ENCODE measurements around the gene TRIM68. TPM values are rescaled to one million over a fixed set of nuclear protein-coding genes. Genes with fewer than 3 reads are reported as not detected.

Gene TRIM68
- polyA plus RNA-seq, 4 donors, result 19.7 to 25.3 (median 22.9) TPM

DNA sequence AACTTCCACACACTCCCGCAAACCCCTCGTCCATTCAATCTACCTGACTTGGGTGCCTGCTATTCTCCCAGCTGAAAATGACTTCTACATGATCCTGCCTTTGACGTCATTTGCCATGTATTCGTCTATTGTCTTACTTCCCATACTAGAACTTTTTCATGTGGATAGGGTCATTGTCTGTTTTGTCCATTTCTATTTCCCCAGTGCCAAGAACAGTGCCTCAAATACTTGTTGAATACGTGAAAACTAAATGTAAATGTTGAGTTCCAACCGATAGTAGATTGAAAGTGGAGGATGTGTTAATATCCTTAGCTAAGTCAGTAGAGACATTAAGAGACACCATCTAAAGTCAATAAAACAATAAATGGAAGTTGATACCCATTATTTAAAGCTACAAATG lies 935 bp downstream of the TRIM68 start:
- peak in 1 of 4 donors; percentile 2 for DNase-seq (ENCODE audit: low read depth in 4 of 4, low spot score in 2 of 4)

DNA sequence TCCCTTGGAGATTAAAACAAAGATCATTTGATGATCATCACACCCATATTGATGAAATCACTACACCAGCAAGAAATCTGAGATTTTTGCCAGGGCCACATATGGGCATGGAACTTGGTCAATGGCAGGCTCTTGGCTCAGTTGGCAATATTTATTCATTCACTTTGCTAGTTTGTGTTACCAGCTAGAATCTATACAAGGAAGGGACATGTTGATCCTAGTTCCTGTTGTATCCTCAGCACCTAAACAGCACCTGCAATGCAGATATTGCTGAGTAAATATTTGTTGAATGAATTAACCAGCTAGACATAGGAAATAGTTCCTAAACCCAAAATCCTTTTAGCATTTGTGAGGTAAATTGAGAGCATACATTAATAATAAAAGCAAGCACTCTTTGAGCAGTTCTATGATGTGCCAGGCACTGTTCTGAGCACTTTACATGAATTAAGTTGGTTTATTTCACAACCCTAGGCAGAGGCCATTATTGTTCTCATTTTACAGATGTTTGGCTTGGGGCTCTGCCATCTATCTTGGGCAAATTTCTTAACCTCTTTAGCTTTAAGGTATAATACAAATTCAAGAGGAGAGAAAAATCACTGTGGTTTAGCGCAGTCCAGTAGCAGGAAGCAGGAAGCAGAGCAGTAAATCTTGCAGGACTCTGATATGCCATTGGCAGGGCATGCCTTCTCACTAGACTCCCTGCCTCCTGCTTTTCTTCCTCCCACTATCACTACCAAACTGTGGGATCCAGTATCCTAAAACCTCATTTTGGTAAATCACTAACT lies 1.6 kb downstream of the TRIM68 start:
- DNase-seq (ENCODE audit: low read depth in 4 of 4, low spot score in 2 of 4), result peak in 1 of 4 donors; percentile 9

DNA sequence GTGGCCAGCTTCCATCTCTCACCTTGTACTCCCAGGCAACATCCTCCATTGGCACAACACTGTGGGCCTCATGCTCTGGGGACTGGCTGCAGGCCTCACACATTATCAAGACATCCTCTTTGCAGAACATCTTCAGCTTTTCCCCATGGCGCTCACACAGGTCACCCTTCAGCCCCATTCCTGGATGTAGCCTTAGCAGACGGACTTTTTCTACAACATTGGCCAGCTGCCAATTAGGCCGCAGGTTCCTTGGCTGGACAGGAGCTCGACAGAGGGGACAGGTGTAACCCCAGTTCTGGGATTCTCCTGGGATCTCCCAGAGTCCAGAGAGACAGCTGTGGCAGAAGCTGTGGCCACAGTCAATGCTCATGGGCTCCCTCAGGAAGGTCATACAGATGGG lies 3.0 kb downstream of the TRIM68 start:
- no peak for DNase-seq (ENCODE audit: low read depth in 4 of 4, low spot score in 2 of 4)

DNA sequence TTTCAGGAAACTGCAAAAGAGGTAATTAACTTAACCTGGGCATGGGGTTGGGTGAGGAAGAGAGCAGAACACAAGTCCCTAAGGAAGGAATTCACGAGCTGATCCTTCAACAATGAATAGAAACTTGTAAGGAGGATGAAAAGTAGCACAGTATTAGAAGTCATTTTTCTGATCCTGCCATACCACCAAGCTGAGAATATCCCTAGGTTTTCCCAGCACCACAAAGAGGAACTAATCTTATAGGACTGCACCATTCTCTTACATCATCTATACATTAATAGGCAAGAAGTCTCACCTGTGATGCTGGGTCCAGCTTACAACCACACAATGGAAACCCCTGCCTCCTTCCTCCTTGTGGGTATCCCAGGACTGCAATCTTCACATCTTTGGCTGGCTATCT lies 14.3 kb downstream of the TRIM68 start, which contains the start of gene OR52I1:
Gene OR52I1 (plus strand): TSS at position 301 of the 400 bp plus-strand sequence. CDS start 0 bp downstream, at position 301.
- no peak for DNase-seq (ENCODE audit: low read depth in 4 of 4, low spot score in 2 of 4)

DNA sequence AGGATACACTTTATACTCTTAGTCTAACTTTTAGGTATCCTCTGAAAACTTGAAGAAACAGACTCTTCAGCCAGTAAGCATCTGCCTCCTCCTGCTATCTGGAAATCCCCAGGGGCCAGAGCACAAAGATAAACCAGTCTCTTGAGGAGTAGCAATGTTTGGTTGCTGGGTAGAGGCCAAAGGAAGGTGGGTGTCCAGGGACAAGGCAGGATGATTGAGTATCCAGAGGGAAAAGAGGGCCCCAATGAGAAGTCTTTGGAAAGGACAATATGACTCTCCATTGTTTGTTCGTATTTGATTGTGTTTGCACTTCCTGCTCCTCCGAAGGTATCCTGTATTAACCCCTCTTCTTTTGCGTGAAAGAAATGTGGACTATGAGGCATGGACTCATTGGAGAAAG lies 19.0 kb downstream of the TRIM68 start:
- DNase-seq (ENCODE audit: low read depth in 4 of 4, low spot score in 2 of 4), result no peak

DNA sequence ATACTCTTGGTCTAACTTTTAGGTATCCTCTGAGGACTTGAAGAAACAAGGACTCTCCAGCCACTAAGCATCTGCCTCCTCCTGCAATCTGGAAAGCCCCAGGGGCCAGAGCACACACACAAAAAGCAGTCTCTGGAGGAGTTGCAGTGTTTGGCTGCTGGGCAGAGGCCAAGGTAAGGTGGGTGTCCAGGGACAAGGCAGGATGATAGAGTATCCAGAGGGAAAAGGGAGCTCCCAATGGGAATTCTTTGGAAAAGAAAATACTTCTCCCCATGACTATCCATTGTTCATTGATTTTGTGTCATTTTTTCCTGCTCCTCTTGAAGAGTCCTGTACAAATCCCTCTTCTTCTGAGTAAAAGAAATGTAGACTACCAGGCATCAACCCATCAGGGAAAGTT lies 26.6 kb downstream of the TRIM68 start, which contains the start of gene OR52I2:
Gene OR52I2 (plus strand): TSS at position 301 of the 400 bp plus-strand sequence.
- DNase-seq (ENCODE audit: low read depth in 4 of 4, low spot score in 2 of 4), result no peak

DNA sequence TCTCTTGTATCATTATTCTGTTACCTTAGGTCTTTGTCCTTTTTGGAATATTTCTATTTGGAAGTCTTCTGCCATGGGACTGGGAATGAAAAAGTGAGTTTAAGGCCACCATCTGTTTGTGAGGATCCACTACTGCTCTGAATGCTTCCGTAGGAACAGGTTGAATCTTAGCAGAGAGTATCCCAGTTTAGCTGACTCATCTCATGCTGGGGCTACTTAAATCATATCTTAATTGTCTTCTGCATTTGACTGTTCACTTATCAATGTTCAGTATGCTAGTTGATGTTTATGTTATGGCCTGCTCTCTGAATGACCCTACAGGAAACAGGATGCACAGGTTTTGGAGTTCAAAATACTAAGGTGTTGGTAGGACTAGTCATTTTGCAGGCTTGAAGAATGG lies 27.9 kb downstream of the TRIM68 start:
- DNase-seq (ENCODE audit: low read depth in 4 of 4, low spot score in 2 of 4), result no peak

DNA sequence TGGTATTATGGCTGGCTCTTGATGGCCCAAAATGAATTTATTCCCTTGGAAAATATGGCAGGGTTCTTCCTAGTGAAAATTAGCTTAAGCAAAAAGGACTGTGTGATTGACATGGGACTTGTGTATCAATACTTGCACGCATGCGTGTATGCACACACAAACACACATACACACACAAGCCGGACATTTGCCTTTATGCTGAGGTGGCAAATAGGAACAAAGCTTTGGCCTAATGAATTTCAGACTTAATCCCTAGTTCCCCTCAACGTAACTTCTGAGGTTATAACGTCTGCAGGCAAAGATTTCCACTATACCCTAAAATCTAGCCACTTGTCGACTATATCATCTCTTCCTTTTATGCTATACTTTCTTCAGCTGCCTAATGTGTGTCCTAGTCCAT lies 29.4 kb downstream of the TRIM68 start:
- DNase-seq (ENCODE audit: low read depth in 4 of 4, low spot score in 2 of 4), result no peak

DNA sequence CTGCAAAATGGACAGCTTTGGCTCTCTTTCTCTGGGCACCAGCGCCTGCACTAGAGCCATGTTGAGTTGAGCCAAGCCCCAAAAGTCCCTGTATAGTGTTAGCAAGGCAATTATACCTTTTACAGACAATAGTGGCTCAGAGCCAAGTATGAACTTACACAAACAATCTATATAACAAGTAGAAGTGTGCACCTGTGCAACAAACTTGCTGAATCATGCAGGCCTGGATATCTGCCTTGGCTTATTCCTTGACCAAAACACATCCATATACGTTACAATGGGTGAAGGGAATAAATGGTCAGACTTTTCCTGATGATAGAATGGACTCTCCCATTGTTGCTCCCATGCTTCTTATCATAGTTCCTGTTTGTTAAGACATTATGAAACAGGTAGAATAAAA lies 30.3 kb downstream of the TRIM68 start:
- DNase-seq (ENCODE audit: low read depth in 4 of 4, low spot score in 2 of 4), result no peak

DNA sequence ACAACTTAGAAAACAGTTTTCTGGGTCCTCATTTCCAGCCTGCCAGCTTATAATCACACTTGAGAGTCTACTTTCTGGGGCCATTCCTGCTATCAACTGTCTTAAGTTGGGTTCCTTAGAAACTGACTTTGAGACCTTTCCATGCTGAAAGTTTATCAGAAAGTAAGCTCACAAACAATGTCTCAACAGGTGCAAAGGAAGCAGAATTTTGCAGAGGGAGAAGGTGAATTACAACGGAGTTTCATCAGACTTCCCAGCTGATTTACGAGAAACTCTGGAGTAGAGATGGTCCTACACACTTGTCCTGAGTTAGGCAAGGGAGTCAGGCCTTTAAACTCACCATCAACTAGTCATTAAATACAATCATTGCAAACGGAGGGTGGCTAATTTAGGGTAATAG lies 31.2 kb downstream of the TRIM68 start:
- no peak for DNase-seq (ENCODE audit: low read depth in 4 of 4, low spot score in 2 of 4)

DNA sequence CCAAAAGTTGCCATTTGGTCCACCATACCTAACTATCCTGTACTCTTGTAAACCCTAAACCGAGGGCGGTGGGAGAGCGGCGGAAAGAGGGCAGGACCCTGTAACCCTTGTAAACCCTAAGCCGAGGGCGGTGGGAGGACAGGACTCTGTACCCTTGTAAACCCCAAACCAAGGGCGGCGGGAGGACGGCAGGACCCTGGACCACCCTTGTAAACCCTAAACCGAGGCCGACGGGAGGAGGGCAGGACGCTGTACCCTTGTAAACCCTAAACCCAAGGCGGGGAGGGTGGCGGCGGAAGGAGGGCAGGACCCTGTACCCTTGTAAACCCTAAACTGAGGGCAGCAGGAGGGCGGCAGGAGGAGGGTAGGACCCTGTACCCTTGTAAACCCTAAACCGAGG lies 39.0 kb downstream of the TRIM68 start:
- DNase-seq (ENCODE audit: low read depth in 4 of 4, low spot score in 2 of 4), result no peak

DNA sequence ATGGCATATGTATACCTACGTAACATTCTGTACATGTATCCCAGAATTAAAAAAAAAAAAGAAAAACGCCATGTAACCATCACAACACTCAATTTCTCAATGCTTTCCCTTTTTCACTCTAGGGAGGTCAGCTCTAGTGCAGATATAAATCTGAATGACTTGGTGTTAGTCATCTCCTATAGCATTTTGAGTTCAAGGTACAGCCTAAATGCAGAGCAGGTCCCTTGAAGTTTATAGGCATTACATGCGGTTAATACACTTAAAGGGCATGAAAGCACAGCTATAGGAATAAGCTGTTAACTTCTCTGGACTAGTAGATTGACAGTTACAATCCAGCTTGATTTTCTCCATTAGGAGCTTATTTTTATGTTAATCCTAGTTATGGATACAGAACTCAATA lies 42.7 kb downstream of the TRIM68 start:
- DNase-seq (ENCODE audit: low read depth in 4 of 4, low spot score in 2 of 4), result no peak

DNA sequence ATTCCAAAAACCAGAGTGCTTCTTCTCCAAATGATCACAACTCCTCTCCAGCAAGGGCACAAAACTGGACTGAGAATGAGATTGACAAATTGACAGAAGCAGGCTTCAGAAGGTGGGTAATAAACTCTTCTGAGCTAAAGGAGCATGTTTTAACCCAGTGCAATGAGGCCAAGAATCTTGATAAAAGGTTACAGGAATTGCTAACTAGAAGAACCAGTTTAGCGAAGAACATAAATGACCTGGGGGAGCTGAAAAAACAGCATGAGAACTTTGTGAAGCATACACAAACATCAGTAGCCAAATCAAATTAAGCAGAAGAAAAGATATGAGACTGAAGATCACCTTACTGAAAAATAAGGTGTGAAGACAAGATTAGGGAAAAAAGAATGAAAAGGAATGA lies 47.6 kb downstream of the TRIM68 start:
- peak in 1 of 4 donors; percentile 23 for DNase-seq (ENCODE audit: low read depth in 4 of 4, low spot score in 2 of 4)

DNA sequence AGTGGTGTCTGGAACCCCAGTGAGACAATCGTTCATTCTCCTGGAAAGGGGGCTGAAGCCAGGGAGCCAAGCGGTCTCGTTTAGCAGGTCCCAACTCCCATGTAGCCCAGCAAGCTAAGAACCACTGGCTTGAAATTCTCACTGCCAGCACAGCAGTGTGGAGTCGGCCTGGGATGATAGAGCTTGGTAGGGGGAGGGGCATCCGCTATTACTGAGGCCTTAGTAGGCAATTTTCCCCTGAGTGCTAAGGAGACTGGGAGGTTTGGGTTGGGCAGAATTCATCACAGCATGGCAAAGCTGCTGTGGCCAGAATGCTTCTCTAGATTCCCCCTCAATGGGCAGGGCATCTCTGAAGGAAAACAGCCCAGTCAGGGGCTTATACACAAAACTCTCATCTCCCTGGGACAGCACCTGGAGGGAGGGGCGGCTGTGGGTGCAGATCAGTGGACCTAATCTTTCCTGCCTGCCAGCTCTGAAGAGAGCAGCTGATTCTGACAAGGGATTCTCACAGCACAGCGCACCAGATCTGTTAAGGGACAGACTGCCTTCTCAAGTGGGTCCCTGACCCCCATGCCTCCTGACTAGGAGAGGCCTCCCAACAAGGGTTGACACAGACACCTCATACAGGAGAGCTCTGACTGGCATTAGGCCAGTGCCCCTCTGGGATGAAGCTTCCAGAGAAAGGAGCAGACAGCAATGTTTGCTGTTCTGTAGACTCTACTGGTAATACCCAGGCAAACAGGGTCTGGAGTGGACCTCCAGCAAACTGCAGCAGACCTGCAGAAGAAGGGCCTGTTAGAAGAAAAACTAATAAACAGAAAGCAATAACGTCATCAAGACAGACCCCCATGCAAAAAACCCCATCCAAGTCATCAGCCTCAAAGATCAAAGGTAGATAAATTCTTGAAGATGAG lies 48.2 kb downstream of the TRIM68 start:
- no peak for DNase-seq (ENCODE audit: low read depth in 4 of 4, low spot score in 2 of 4)

DNA sequence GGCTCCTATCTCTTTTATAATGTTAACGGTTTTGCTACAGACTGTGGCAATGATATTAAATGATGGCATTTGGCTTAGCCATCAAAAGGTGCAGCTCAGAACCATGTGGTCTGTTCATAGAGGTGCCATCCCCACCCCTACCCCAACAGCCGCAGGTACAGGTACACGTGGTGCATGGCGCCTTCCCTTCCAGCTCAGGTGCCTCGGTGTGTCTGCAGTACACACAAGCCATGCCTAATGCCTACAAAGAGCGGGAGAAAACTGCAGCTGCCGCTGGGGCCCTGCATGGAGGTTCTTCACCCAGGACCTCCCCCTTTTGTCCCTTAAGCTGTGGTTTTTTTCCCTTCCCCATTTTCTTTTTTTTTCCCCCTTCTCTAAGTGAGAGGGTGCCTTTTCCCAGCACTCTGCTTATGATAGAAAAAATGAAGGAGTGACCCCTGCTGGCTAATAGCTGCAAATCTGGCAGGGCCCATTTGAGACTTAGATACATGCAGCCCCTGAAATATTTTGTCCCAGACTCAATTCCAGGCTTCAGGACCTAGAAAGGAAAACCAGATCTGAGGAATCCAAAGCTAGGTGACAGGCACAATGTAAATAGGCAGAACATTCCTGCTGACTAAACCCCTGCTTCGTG lies 56.6 kb downstream of the TRIM68 start:
- DNase-seq (ENCODE audit: low read depth in 4 of 4, low spot score in 2 of 4), result no peak

Other genes starting within 250 kb of the TRIM68 start
- gene OR52B4, start 239.8 kb downstream of the TRIM68 start, polyA plus RNA-seq (ENCODE audit: insufficient read length in 4 of 4), result not detected
- gene TRIM21, start 214.5 kb downstream of the TRIM68 start, polyA plus RNA-seq (ENCODE audit: insufficient read length in 4 of 4), result 10 to 100 TPM; 18.5 to 26.3 (median 22.7) TPM
- not detected for gene OR52K2, start 158.9 kb downstream of the TRIM68 start, polyA plus RNA-seq (ENCODE audit: insufficient read length in 4 of 4)
- gene OR52K1, start 125.6 kb downstream of the TRIM68 start, polyA plus RNA-seq (ENCODE audit: insufficient read length in 4 of 4), result under 1 TPM; 0.06 to 0.32 (median 0.19) TPM
- not detected for gene OR52M1, start 63.0 kb downstream of the TRIM68 start, polyA plus RNA-seq (ENCODE audit: insufficient read length in 4 of 4)
- gene OR52I2, start 26.5 kb downstream of the TRIM68 start, polyA plus RNA-seq (ENCODE audit: insufficient read length in 4 of 4), result not detected
- under 1 TPM in 2 of 4 donors, not detected in 2; 0.03 to 0.09 TPM for gene OR52I1, start 14.2 kb downstream of the TRIM68 start, polyA plus RNA-seq (ENCODE audit: insufficient read length in 4 of 4)
- not detected for gene OR51D1, start 29.2 kb upstream of the TRIM68 start, polyA plus RNA-seq (ENCODE audit: insufficient read length in 4 of 4)
- 1 to 10 TPM; 1.5 to 1.9 (median 1.7) TPM for gene OR51E1, start 35.8 kb upstream of the TRIM68 start, polyA plus RNA-seq (ENCODE audit: insufficient read length in 4 of 4)
- under 1 TPM; 0.65 to 0.82 (median 0.70) TPM for gene OR51E2, start 89.6 kb upstream of the TRIM68 start, polyA plus RNA-seq (ENCODE audit: insufficient read length in 4 of 4)
- under 1 TPM in 3 of 4 donors, not detected in 1; 0.25 to 0.65 (median 0.43) TPM for gene MMP26, start 96.6 kb upstream of the TRIM68 start, polyA plus RNA-seq (ENCODE audit: insufficient read length in 4 of 4)
- gene OR51F1, start 161.7 kb upstream of the TRIM68 start, polyA plus RNA-seq (ENCODE audit: insufficient read length in 4 of 4), result not detected
- not detected for gene OR52R1, start 196.1 kb upstream of the TRIM68 start, polyA plus RNA-seq (ENCODE audit: insufficient read length in 4 of 4)
- not detected for gene OR51F2, start 213.1 kb upstream of the TRIM68 start, polyA plus RNA-seq (ENCODE audit: insufficient read length in 4 of 4)
- gene OR51S1, start 241.0 kb upstream of the TRIM68 start, polyA plus RNA-seq (ENCODE audit: insufficient read length in 4 of 4), result not detected

Measured in left renal cortex interstitium (tissue), 4 donors.